ENCODE measurements around the gene P2RY8.
"Not testable (repeated sequence)": the region's sequence is repeated elsewhere in the genome, so short reads cannot be mapped to it uniquely, and the experiment has no call there.

P2RY8 gene

DNA sequence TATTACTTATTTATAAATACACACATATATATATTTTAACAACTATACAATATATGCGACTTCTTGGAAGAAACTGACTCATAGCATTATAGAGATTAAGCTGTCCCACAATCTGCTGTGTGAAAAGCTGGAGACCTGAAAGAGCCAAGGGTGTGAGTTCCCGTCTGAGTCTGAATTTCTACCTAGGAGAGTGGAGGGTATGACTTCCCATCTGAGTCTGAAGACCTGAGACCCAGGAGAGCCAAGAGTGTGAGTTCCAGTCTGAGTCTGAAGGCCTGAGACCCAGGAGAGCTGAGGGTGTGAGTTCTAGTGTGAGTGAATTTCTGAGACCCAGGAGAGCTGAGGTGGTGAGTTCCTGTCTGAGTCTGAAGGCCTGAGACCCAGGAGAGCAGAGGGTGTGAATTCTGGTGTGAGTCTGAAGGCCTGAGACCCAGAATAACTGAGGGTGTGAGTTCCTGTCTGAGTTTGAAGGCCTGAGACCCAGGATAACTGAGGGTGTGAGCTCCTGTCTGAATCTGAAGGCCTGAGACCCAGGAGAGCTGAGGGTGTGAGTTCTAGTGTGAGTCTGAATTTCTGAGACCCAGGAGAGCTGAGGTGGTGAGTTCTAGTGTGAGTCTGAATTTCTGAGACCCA lies 8.9 kb upstream of the P2RY8 start:
- no peak for DNase-seq (ENCODE audit: low read depth in 2 of 2)

DNA sequence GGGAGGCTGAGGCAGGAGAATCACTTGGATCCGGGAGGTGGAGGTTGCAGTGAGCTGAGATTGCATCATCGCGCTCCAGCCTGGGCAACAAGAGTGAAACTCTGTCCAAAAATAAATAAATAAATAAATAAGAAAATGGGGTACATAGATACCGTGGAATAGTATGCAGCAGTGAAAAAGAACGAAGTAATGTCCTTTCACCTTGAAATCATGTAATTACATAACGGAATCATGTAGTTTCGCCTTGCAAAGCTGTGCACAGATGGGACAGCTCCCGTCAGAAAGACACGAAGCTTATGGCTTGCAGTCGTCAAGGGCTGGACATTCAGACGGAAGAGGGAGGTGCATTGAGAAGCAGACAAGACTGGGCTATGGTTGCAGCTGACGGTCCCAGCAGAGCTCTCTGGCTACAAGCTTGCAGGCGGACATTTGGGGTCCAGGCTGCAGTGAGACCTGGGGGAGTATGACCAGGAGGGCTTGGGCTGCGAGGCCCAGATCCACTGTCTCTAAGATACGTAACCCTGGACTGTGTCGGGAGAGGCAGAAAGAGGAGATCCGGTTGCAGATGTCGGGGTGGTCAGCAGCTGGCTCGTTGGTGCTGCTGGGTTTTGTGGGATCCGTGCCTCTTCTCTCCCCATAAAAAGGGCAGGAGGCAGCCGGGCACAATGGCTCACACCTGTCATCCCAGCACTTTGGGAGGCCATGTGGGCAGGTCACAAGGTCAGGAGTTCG lies 6.2 kb upstream of the P2RY8 start:
- DNase-seq (ENCODE audit: low read depth in 2 of 2), result no peak

DNA sequence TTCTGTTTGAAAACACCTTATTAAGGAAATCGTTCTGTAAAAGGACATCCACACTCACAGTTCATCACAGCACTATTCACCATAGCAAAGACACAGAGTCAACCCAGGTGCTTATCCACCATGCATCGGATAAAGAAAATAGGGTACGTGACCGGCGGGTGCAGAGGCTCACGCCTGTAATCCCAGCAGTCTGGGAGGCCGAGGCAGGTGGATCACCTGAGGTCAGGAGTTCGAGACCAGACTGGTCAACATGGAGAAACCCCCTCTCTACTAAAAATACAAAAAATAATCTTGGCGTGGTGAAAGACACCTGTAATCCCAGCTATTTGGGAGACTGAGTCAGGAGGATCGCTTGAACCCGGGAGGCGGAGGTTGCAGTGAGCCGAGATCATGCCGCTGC lies 2.2 kb upstream of the P2RY8 start:
- DNase-seq (ENCODE audit: low read depth in 2 of 2), result not testable (repeated sequence)

DNA sequence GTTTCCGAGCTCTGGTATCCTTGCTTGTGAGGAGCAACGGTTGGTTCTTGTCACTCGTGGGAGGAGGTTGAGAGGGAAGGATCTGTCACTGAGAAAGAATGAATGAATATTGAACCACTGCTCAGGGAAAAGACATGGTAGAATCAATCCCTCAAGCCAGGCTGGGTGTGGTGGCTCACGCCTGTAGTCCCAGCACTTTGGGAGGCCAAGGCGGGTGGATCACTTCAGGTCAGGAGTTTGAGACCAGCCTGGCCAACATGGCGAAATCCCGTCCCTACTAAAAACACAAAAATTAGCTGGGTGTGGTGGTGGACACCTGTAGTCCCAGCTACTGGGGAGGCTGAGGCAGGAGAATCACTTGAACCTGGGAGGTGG lies 718 bp upstream of the P2RY8 start:
- DNase-seq (ENCODE audit: low read depth in 2 of 2), result not testable (repeated sequence)

DNA sequence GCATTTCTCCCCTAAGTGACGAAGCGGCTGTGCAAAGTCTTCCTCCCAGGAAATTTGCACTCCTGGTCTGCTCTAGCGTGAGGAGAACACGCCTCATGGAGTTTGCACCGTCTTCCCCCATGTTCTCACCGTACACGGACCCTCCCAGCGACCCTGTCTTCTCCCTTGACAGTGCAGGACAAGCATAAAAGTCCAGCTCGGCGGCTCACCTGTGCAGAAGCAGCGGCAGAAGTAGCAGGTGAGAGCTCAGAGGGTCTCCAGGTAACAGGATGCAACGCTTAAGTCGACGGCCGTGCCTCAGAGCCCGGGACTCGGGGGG lies 314 bp downstream of the P2RY8 start:
- DNase-seq (ENCODE audit: low read depth in 2 of 2), result no peak

DNA sequence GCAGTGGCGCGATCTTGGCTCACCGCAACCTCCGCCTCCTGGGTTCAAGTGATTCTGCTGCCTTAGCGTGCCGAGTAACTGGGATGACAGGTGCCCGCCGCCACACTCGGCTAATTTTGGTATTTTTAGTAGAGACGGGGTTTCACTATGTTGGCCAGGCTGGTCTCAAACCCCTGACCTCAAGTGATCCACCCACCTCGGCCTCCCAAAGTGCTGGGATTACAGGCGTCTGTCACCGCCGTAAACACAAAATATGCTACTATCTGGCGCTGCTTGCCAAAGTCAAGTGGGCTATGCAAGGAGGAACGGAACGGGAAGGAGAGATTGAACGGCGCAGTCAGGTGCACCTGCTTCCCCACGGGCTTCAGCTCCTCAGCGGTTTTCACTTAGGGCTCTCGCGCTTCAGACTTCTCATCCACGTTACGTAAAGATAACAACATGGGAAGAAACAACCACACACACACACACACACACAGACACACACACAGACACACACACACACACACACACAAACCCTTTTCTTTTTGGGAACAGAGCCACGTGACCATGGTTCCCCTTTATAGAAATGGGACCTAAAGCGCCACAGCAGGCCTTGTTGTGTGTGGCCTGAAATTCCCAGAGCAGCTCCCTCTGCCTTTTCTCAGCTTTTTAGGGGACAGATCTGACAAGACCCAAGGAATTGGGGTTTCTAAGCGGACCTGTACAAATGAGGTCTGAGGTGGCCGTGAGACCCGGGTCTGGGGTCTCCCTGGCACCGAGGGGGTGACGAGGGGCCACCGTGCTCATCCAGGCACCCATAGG lies 1.5 kb downstream of the P2RY8 start:
- DNase-seq (ENCODE audit: low read depth in 2 of 2), result no peak

DNA sequence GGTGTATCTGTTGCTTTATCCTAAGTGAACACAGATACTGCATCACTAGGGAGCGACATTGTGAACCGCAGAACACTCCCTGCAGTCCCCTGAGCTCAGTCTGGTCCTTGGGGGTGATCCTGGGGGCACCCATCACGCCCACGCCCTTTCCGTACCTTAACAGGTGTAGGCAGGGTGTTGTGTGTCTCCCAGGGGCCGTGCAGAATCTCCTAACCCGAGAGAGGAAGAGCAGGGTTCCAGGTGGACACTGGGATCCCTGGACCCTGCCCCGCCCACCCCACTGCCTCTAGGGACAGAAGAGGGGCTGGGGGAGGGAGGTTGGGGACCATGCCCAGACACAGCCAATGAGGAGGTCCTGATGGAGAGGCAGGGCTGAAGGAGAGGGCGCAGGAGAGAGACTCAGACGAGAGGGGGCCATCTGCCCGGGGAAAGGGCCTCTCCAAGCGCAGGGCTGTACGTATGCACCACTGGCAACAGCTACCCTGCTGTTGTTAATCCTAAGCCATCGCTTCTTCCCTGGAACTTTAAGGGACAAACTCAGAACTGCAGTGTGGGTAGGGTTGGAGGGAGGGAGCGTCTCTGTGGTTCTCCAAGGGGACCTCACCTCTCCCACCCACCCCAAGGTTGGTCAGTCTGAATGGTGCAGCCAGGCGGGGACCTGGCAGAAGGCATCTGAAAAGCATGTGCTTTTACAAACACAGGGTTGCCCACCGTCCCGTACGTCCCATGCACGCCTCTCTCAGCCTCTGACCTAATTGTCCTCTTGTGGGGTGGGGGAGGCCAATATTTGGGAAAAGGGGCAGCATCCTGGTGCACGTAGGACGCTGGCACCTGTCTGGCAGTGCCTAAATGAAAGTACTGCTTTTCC lies 2.5 kb downstream of the P2RY8 start:
- no peak for DNase-seq (ENCODE audit: low read depth in 2 of 2)

DNA sequence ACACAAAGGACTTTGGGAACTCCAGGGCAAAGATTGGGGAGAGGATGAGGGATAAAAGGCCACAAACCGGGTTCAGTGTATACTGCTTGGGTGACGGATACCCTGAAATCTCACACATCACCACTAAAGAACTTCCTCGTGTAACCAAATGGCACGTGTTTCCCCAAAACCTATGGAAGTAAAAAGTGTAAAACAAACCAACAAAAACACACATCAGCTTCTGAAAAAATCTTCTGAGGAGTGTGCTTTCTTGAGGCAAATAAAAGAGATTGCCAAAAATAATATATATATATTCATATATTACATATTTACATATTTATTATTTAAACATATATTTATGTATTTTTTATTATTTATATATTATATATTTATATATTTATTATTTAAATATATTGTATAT lies 3.9 kb downstream of the P2RY8 start:
- no peak for DNase-seq (ENCODE audit: low read depth in 2 of 2)

DNA sequence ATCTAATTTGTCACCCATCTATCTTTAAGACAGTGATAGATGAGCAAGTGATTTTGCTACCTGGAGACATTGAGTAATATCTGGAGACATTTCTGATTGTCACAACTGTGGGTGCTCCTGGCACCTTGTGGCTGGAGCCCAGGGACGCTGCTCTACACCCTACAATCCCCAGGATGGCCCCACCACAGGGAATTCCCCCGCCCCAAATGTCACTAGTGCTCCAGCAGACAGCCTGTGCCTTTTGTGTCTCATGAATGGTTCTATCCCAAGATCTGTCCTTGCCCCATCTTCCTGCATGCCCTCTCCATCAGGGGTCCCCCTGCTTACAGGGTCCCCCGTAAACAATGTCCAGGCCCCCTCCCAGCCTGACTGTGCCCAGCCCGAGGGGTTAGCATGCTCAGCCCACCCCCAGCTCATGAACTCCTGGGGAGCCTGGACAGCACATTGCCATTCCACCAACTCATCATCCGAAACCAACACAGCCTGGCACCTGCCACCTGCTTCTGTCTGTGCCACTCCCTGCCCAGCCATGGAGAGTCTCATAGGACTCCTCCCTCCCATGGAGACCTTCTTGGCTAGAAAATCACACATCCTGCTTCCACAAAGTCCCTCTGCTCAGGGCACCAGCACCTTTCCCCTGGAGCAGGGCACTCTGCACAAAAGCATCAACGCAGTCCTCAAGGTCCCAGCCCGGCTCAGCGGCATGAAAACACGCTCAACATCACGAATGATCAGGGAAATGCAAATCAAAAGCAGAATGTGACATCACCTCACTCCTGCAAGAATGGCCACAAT lies 5.7 kb downstream of the P2RY8 start:
- DNase-seq (ENCODE audit: low read depth in 2 of 2), result no peak

DNA sequence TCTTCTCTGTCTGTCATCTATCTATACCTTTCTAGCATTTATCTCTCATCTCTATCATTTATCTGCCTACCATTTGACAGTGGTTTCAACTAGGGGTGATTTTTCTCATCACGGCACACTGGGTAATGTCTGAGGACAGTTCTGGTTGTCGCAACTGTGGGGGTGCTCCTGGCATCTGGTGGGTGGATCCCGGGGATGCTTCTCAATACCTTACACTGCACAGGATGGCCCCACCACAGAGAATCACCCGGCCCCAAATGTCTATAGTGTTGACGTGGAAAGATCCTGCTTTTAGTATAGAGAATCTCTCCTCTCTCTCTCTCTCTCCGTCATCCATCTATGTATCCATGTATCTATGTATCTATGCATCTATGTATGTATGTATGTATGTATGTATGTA lies 7.2 kb downstream of the P2RY8 start:
- no peak for DNase-seq (ENCODE audit: low read depth in 2 of 2)

DNA sequence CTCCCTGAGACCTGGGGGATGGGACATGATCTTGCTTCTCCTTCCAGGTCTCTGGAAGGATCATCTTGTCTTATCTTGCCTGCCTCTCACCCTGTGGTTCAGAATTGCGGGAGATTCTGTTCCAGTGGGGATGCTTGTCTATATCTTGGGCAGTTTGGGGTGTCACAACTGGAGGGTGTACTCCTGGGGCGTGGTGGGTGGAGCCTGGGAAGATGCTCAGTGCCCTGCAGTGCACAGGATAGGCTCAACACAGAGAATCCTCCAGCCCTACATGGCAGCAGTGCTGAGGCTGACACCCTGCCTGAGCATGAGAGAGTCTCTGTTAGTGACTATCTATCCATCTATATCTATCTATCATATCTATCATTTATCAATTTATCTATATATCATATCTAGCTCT lies 7.7 kb downstream of the P2RY8 start:
- no peak for DNase-seq (ENCODE audit: low read depth in 2 of 2)

DNA sequence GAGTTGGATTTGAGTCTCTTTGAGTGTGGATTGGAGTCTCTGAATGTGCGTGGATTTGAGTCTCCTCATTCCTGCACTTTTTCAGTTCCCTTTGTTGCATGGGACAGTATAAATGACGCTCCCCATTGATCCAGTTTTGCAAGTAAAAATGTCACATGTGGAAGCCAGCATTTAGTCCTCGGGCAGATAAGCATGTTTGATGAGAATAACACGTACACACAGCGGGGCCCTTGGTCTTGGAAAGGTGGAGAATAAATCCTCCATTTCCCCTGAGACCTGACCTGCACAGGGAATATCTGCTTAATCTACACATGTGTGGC lies 8.1 kb downstream of the P2RY8 start:
- DNase-seq (ENCODE audit: low read depth in 2 of 2), result no peak

DNA sequence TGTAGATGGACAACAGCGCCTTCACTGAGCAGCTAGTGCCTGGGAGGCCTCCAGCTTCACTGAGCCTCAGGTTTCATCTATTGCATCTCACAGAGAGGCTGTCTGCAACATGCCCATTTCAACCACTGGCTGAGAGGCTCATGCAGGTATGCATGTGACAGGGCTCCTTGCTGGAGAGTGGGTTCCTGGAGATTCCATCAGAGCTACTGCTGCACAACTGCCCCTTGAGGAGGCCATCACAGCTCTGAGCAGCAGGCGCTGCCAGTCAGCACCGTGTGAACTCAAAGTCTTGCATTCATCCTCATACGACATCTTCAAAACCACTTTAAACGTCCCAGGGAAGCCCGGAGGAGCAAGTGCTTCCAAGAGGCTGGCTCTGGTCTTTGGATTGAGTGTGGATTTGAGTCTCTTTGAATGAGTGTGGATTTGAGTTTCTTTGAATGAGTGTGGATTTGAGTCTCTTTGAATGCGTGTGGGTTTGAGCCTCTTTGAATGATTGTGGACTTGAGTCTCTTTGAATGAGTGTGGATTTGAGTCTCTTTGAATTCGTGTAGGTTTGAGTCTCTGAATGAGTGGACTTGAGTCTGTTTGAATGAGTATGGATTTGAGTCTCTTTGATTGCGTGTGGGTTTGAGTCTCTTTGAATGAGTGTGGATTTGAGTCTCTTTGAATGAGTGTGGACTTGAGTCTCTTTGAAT lies 8.7 kb downstream of the P2RY8 start:
- no peak for DNase-seq (ENCODE audit: low read depth in 2 of 2)

DNA sequence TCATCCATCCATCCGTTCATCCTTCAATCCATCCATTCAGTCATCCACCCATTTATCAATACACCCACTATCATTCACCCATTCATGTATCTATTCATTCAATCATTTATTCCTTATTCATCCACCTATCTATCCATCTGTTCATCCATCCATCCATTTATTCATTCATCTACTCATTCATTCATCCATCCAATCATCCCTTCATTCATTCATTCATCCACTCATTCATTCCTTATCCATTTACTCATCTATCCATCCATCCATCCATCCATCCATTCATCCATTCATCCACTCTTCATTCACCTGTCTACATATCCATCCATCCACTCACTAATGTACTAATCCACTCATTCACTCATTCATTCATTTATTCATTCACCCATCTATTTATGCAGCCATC lies 9.5 kb downstream of the P2RY8 start:
- no peak for DNase-seq (ENCODE audit: low read depth in 2 of 2)

DNA sequence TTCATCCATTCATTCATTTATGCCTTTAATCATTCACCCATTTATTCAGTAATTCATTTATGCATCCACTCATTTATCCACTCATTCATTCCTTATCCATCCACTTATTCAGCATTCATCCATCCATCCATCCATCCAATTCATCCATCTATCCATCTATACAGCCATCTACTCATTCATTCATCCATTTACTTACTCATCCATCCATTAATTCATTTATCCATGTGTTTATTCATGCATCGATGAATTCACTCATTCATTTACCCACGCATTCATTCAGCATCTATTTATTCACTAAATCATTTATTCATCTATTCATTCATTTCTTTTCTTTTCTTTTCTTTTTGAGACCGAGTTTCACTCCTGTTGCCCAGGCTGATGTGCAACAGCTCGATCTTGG lies 10.4 kb downstream of the P2RY8 start:
- no peak for DNase-seq (ENCODE audit: low read depth in 2 of 2)

DNA sequence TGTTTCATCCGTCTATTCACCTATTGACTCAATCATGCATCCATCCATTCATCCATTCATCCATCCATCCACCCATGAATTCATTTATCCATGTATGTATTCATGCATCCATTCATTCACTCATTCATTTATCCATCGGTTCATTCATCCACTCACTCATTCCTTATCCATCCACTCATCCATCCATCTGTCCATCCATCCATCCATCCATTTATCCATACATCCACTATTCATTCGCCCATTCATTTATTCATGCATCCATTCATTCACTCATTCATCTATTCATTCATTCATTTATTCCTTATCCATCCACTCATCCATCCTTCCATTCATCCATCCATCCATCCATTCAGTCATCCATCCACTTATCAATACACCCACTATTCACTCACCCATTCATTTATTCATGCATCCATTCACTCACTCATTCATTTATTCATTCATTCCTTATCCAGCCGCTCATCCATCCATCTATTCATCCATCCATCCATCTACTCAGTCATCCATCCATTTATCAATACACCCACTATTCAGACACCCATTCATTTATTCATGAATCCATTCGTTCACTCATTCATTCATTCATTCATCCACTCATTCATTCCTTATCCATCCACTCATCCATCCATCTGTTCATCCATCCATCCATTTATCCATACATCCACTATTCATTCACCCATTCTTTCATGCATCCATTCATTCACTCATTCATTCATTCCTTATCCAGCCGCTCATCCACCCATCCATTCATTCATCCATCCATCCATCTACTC lies 11.2 kb downstream of the P2RY8 start:
- DNase-seq (ENCODE audit: low read depth in 2 of 2), result no peak

DNA sequence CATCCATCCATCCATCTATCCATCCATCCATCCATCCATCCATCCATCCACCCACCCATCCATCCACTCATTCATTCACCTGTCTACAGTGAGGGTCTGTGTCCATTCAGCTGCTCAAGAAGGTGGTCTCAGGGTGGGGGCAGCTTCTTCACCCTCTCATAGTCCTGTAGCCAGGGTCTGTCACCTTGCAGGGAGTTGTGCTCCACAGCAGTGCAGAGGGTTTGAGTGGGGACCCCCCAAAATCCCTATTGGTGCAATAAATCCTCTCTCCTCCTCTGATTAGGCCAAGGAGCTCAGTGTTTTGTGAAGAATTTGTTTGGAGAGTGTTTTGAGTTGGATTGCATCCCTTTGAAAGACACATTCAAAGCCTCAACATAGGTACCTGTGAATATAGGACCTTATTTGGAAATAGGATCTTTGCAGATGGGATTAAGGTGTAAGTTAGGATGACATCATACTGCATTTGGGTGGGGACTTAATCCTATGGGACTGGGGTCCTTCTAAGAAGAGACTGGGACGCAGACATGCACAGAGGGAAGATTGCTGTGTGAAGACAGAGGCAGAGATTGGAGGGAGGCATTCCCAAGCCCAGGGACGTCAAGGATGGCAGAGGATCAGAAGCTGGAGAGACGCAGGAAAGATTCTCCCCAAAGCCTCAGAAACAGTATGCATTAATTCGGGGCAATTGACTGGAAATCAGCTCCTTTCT lies 12.0 kb downstream of the P2RY8 start:
- no peak for DNase-seq (ENCODE audit: low read depth in 2 of 2)

DNA sequence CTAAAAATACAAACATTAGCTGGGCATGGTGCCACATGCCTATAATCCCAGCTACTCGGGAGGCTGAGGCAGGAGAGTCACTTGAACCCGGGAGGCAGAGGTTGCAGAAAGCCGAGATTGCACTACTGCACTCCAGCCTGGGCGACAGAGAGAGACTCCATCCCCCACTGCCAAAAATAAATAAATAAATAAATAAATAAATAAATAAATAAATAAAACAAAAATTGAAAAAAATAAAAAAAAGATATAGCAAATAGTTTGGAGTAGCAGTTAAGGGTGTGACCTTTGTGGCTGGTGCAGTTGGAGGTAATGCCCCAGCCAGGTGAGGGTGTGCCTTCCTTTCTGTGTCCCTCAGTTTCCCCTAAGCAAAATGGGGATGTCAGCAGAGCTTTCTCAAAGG lies 14.1 kb downstream of the P2RY8 start:
- DNase-seq (ENCODE audit: low read depth in 2 of 2), result not testable (repeated sequence)

DNA sequence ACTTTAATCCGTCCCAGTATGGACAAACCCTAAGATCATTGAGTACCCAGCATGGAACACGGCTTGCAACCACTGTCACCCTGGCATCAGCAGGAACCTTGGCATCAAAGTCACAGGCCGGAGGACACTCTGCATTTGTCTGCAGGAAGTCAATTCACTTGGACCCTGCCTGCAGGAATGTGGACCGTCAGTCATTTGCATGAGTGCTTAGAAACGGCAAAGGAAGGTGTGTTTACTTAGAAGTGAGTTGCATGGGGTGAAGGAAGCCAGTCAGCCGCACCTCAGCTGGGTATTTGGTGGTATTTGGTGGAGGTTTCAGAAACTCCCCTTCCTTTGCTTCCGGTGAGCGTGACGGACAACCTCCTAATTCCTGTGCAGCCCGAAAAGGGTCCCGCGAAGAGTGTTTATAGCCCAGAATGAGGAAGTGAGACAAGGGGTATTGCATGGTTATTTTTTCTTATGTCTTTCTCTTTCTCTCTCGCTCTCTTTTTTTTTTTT lies 15.5 kb downstream of the P2RY8 start:
- no peak for DNase-seq (ENCODE audit: low read depth in 2 of 2)
